C4-2B (cell line): ENCODE measurements around the gene LITAF.

Source experiments
- ZFX ChIP-seq: fragments of 450-650 bp; IDR thresholded peaks from 2 replicates; pipeline ENCODE4 v1.6.1; 2017
- TF ChIP-seq, protein P1 (sequence below): fragments of 450-650 bp; conservative IDR thresholded peaks from 2 replicates; pipeline ENCODE4 v1.5.1; 2017; ENCODE audit warnings: mild to moderate bottlenecking

DNA sequence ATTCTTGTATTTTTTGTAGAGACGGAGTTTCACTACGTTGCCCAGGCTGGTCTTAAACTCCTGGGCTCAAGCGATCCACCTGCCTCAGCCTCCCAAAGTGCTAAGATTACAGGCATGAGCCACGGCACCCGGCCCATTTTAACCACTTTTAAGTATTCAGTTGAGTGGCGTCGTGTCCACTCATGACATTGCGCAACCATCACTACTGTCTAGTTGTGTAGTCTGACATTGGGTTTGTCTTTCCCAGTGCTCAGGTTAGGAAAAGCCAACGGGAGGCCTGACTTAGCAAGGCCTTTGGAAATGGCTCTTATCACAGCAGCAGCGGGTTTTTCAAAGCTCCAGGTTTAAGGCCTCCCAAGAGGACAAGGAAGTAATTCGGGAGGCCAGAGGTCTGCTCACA is 58.7 kb downstream of the LITAF start:
- TF ChIP-seq, protein P1, sequence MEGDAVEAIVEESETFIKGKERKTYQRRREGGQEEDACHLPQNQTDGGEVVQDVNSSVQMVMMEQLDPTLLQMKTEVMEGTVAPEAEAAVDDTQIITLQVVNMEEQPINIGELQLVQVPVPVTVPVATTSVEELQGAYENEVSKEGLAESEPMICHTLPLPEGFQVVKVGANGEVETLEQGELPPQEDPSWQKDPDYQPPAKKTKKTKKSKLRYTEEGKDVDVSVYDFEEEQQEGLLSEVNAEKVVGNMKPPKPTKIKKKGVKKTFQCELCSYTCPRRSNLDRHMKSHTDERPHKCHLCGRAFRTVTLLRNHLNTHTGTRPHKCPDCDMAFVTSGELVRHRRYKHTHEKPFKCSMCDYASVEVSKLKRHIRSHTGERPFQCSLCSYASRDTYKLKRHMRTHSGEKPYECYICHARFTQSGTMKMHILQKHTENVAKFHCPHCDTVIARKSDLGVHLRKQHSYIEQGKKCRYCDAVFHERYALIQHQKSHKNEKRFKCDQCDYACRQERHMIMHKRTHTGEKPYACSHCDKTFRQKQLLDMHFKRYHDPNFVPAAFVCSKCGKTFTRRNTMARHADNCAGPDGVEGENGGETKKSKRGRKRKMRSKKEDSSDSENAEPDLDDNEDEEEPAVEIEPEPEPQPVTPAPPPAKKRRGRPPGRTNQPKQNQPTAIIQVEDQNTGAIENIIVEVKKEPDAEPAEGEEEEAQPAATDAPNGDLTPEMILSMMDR = no peak
- TF ChIP-seq ZFX = no peak
